ENCODE measurements around the gene OR8H1.

Gene OR8H1

GRCh38 chr11:56292154-56292553 is at the start of gene OR8H1:
TSS of gene OR8H1 (minus strand) at chr11:56292254. CDS start at chr11:56291062, 1,192 bp downstream.
- DNase-seq (ENCODE audit: low read depth, low spot score) = no peak

GRCh38 chr11:56340289-56340688 is 48.2 kb upstream of the OR8H1 start:
- DNase-seq (ENCODE audit: low read depth, low spot score) = no peak

GRCh38 chr11:56333156-56333555 is 41.1 kb upstream of the OR8H1 start:
- DNase-seq (ENCODE audit: low read depth, low spot score) = no peak

GRCh38 chr11:56331861-56332491 is 39.9 kb upstream of the OR8H1 start:
- no peak for DNase-seq (ENCODE audit: low read depth, low spot score)

- no peak for DNase-seq (ENCODE audit: low read depth, low spot score)
Observed at GRCh38 chr11:56314844-56315243, 22.8 kb upstream of the OR8H1 start, which contains the start of gene OR8K3. TSS of gene OR8K3 (plus strand) at chr11:56315144. CDS start at chr11:56318307, 3,163 bp downstream.

- DNase-seq (ENCODE audit: low read depth, low spot score) = no peak
Observed at GRCh38 chr11:56307836-56308235, 15.8 kb upstream of the OR8H1 start.

- DNase-seq (ENCODE audit: low read depth, low spot score) = no peak
Observed at GRCh38 chr11:56296898-56297297, 4.8 kb upstream of the OR8H1 start.

GRCh38 chr11:56273854-56274253 is 18.2 kb downstream of the OR8H1 start, which contains the start of gene OR5T1:
TSS of gene OR5T1 (plus strand) at chr11:56274154. CDS start at chr11:56275639, 1,485 bp downstream.
- no peak for DNase-seq (ENCODE audit: low read depth, low spot score)

- DNase-seq (ENCODE audit: low read depth, low spot score) = no peak
Observed at GRCh38 chr11:56271092-56271491, 21.0 kb downstream of the OR8H1 start.

- no peak for DNase-seq (ENCODE audit: low read depth, low spot score)
Observed at GRCh38 chr11:56251954-56252353, 40.1 kb downstream of the OR8H1 start, which contains the start of gene OR5T3. TSS of gene OR5T3 (plus strand) at chr11:56252254. CDS start at chr11:56252254, 0 bp downstream.
